ENCODE results near the gene NUP54. TPM values are rescaled to one million over a fixed set of nuclear protein-coding genes. Genes with fewer than 3 reads are reported as not detected.
A peak's percentile ranks its signal among the peaks of the same experiment; 100 is the strongest.

Gene NUP54, protein sequence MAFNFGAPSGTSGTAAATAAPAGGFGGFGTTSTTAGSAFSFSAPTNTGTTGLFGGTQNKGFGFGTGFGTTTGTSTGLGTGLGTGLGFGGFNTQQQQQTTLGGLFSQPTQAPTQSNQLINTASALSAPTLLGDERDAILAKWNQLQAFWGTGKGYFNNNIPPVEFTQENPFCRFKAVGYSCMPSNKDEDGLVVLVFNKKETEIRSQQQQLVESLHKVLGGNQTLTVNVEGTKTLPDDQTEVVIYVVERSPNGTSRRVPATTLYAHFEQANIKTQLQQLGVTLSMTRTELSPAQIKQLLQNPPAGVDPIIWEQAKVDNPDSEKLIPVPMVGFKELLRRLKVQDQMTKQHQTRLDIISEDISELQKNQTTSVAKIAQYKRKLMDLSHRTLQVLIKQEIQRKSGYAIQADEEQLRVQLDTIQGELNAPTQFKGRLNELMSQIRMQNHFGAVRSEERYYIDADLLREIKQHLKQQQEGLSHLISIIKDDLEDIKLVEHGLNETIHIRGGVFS
- total RNA-seq (10 to 100 TPM; 10.8 to 37.7 (median 23.2) TPM), polyA plus RNA-seq (10 to 100 TPM; 19.5 to 22.0 (median 21.6) TPM)
- long read RNA-seq, donor 1, partial matches to known transcripts, result 0 of 1 reads
- long read RNA-seq, donor 1, other reads (novel, unspliced or antisense), result 0 of 1 reads
- long read RNA-seq, donor 2, partial matches to known transcripts, result 0 of 1 reads
- long read RNA-seq, donor 2, other reads (novel, unspliced or antisense), result 0 of 1 reads
- long read RNA-seq, donor 3, partial matches to known transcripts, result 0 of 5 reads
- long read RNA-seq, donor 3, other reads (novel, unspliced or antisense), result 0 of 5 reads
- long read RNA-seq, donor 4, transcript NUP54-201 (12 exons, 2,367 nt), result major isoform, 7 of 9 reads
- long read RNA-seq, donor 4, partial matches to known transcripts, result 1 of 9 reads
- long read RNA-seq, donor 4, other reads (novel, unspliced or antisense), result 1 of 9 reads
- long read RNA-seq, donor 5, transcript NUP54-201 (12 exons, 2,367 nt), result major isoform, 26 of 33 reads
- long read RNA-seq, donor 5, partial matches to known transcripts, result 1 of 33 reads
- long read RNA-seq, donor 5, other reads (novel, unspliced or antisense), result 5 of 33 reads
- long read RNA-seq, donor 6, transcript NUP54-201 (12 exons, 2,367 nt), result major isoform, 7 of 10 reads
- long read RNA-seq, donor 6, partial matches to known transcripts, result 2 of 10 reads
- long read RNA-seq, donor 6, other reads (novel, unspliced or antisense), result 1 of 10 reads
- long read RNA-seq, donor 7, partial matches to known transcripts, result 0 of 2 reads
- long read RNA-seq, donor 7, other reads (novel, unspliced or antisense), result 0 of 2 reads
- long read RNA-seq, donor 8, partial matches to known transcripts, result 9 of 12 reads
- long read RNA-seq, donor 8, other reads (novel, unspliced or antisense), result 0 of 12 reads
- long read RNA-seq, donor 9, partial matches to known transcripts, result 0 of 3 reads
- long read RNA-seq, donor 9, other reads (novel, unspliced or antisense), result 0 of 3 reads
- long read RNA-seq, donor 10, partial matches to known transcripts, result 0 of 2 reads
- long read RNA-seq, donor 10, other reads (novel, unspliced or antisense), result 0 of 2 reads

DNA sequence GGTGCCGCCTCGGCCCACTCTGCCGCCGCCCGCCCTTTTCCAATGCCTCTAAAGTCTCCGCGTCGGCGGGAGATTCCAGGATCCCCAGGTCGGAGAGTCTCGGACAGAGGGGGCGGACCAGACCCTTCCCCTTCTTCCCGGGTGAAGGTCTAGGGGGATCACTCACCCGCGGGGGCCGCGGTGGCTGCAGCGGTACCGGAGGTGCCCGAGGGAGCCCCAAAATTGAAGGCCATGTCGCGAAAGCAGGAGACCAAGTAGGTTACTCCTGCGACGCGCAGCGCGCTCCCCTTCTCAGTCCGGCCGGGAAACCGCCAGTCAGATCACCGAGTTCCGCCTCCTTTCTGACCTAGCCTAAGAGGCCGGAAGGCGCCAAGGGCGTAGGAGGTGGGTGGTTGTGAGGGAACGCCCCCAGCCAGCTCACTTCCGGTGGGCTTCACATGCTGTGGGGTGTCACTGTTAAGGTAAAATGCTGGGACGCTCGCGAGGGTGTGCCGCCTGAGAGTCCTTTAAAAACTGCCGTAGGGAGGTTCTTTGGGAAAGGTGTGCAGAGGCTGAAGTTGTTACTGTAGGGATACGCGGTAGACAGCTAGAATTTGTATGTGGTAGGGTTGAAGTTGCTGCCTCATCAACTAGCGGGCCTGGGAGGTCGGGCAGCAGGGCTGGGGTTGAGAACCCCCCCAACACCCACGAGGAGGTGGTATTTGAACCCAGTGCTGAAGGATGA lies at the start of gene NUP54:
NUP54 (minus strand) TSS at position 256 of the 724 bp plus-strand sequence; CDS start at position 233, 23 bp downstream.
- Histone ChIP-seq H3K4me3 (peak within 1 kb of the TSS; percentile 76 to 93 (median 88)), H3K4me1 (replicated peaks in 1 of 2) (peaks cover 0 to 23% of the 10 kb centered on the region in 2 donors), H3K9me3 (replicated peaks in 1 of 3) (no peaks in the 10 kb centered on the region), H3K27me3 (no peaks in the 10 kb centered on the region), H3K36me3 (replicated peaks in 1 of 2) (peaks cover 0 to 6% of the 10 kb centered on the region in 2 donors), H3K27ac (peak within 1 kb of the TSS; percentile 83 to 94 (median 88))
- peak; percentile 66 to 95 for TF ChIP-seq POLR2A (IDR thresholded peaks at IDR 0.05)
- TF ChIP-seq, protein P1, sequence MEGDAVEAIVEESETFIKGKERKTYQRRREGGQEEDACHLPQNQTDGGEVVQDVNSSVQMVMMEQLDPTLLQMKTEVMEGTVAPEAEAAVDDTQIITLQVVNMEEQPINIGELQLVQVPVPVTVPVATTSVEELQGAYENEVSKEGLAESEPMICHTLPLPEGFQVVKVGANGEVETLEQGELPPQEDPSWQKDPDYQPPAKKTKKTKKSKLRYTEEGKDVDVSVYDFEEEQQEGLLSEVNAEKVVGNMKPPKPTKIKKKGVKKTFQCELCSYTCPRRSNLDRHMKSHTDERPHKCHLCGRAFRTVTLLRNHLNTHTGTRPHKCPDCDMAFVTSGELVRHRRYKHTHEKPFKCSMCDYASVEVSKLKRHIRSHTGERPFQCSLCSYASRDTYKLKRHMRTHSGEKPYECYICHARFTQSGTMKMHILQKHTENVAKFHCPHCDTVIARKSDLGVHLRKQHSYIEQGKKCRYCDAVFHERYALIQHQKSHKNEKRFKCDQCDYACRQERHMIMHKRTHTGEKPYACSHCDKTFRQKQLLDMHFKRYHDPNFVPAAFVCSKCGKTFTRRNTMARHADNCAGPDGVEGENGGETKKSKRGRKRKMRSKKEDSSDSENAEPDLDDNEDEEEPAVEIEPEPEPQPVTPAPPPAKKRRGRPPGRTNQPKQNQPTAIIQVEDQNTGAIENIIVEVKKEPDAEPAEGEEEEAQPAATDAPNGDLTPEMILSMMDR (IDR thresholded peaks at IDR 0.05), result peak in 1 of 6 experiments; percentile 7
- intact Hi-C loops (cut with DNase I), result no loop called here
- WGBS, 4 donors, result 0 to 1% (median 0%) methylated on average over 14 to 47 of the region's 47 CpGs
- peak; percentile 92 to 97 (median 95) for DNase-seq

DNA sequence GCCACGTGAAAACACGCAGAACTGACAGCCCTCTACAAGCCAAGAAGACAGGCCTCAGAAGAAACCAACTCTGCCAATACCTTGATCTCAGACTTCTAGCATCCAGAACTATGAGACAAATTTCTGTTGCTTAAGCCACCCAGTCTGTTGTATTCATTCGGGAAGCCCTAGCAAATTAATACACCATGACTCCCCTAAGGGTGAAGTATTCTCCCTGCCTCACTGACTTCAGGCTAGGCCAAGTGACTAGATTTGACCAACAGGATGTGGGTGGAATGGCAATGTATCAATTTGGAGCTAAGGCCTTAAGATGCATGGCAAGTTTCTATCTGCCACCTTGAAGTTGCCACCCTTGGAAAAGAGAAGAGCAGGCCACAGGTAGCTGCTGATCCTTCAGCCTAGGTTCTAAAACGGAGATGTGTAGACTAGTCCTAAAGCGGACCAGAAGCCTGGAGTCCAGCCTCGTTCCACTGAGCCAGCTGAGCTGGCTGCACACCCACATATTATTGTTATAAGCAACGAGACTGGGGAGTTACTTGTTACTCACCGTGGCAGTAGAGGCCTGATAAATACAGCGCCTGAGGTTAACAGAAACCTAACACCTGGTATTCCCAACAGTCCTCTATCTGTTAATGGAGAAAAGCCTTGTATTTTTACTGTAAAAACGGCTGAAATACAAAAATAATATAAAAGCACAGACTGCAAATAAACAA lies 49.0 kb upstream of the NUP54 start:
- no peaks in the 10 kb centered on the region for H3K9me3 ChIP-seq (replicated peaks in 1 of 3)
- DNase-seq, result no peak
- no peak for TF ChIP-seq POLR2A (IDR thresholded peaks at IDR 0.05)
- TF ChIP-seq, protein P1 (IDR thresholded peaks at IDR 0.05), result no peak
- peak overlapping the region in 2 of 5 donors; percentile 48 to 78 for H3K27ac ChIP-seq
- H3K4me1 ChIP-seq (replicated peaks in 1 of 2), result peaks cover 33 to 87% of the 10 kb centered on the region in 2 donors
- intact Hi-C loops (cut with DNase I), result loop anchor here in 1 of 2 donors (10.0 kb wide), 1 partner anchor 108 kb away; the partner anchor contains the start of gene STBD1
- H3K27me3 ChIP-seq, result no peaks in the 10 kb centered on the region
- WGBS, 4 donors, result 76 to 87% (median 83%) methylated on average over 10 of the region's 10 CpGs
- peak overlapping the region in 1 of 4 donors; percentile 14 for H3K4me3 ChIP-seq
- peaks cover 0 to 10% of the 10 kb centered on the region in 2 donors for H3K36me3 ChIP-seq (replicated peaks in 1 of 2)

GRCh38 chr4:76196376-76196775 lies 48.2 kb upstream of the NUP54 start:
- no peaks in the 10 kb centered on the region for H3K9me3 ChIP-seq (replicated peaks in 1 of 3)
- peaks cover 33 to 83% of the 10 kb centered on the region in 2 donors for H3K4me1 ChIP-seq (replicated peaks in 1 of 2)
- intact Hi-C loops (cut with DNase I), result loop anchor here in 1 of 2 donors (10.0 kb wide), 1 partner anchor 108 kb away; the partner anchor contains the start of gene STBD1
- peak overlapping the region in 1 of 5 donors; percentile 48 for H3K27ac ChIP-seq
- TF ChIP-seq, protein P1 (IDR thresholded peaks at IDR 0.05), result no peak
- no peak for TF ChIP-seq POLR2A (IDR thresholded peaks at IDR 0.05)
- H3K4me3 ChIP-seq, result no peak overlapping the region
- no peaks in the 10 kb centered on the region for H3K27me3 ChIP-seq
- WGBS, 4 donors, result 94 to 97% (median 96%) methylated on average over 2 of the region's 2 CpGs
- H3K36me3 ChIP-seq (replicated peaks in 1 of 2), result peaks cover 0 to 10% of the 10 kb centered on the region in 2 donors
- no peak for DNase-seq
